Stimulated activated naive CD8-positive, alpha-beta T cell treated with anti-CD3 and anti-CD28 coated beads, Interleukin-15, amount 100 ng/mL, for 72 hours (primary cell): Measurements from ENCODE around the gene BACH2.
"Not testable (repeated sequence)": the region's sequence is repeated elsewhere in the genome, so short reads cannot be mapped to it uniquely, and the experiment has no call there.

Experiments used
- ATAC-seq: fragments of 150-1000 bp; cut with Tn5 transposase; 2 replicates; pipeline ENCODE4 v1.10.0; 2021; ENCODE audit warnings: mild to moderate bottlenecking, moderate library complexity
- DNase-seq, 2 donors: peaks; one replicate each; pipeline ENCODE4 v3.0.0; 2021 to 2022
- H3K27ac Mint-ChIP-seq, 2 donors: one replicate each; pipeline ENCODE4 v1.8.0; 2022; ENCODE audit warnings: mild to moderate bottlenecking in 2 of 2, mixed read lengths in 2 of 2, moderate library complexity in 2 of 2
- H3K27me3 Mint-ChIP-seq: one replicate; pipeline ENCODE4 v1.8.0; 2022; ENCODE audit warnings: mixed read lengths
- H3K4me1 Mint-ChIP-seq: one replicate; pipeline ENCODE4 v1.8.0; 2022; ENCODE audit warnings: mild to moderate bottlenecking, mixed read lengths
- H3K4me3 Mint-ChIP-seq, 2 donors: one replicate each; pipeline ENCODE4 v1.8.0; 2022; ENCODE audit warnings: mild to moderate bottlenecking in 2 of 2, mixed read lengths in 2 of 2, moderate library complexity in 1 of 2
- H3K9me3 Mint-ChIP-seq, 2 donors: one replicate each; pipeline ENCODE4 v1.8.0; 2022; ENCODE audit warnings: mixed read lengths in 2 of 2

Gene BACH2

GRCh38 chr6:89984926-89985750 is 311.5 kb downstream of the BACH2 start:
- Mint-ChIP-seq H3K4me1 (peaks cover 81% of the 10 kb centered on the region), H3K4me3 (no peak overlapping the region), H3K9me3 (no peaks in the 10 kb centered on the region), H3K27me3 (no peaks in the 10 kb centered on the region), H3K27ac (peak overlapping the region; percentile 59 to 79)
- DNase-seq (no peak), ATAC-seq (peak; percentile 15)

- ATAC-seq (peak; percentile 51), DNase-seq (no peak)
- Mint-ChIP-seq H3K4me3 (no peak overlapping the region), H3K27ac (no peak overlapping the region), H3K9me3 (no peaks in the 10 kb centered on the region), H3K27me3 (no peaks in the 10 kb centered on the region), H3K4me1 (peaks cover 35% of the 10 kb centered on the region)
Observed at GRCh38 chr6:89980353-89980752, 316.3 kb downstream of the BACH2 start.

GRCh38 chr6:89979481-89980119 is 317.0 kb downstream of the BACH2 start:
- peaks cover 28% of the 10 kb centered on the region for H3K4me1 Mint-ChIP-seq
- no peaks in the 10 kb centered on the region for H3K9me3 Mint-ChIP-seq
- DNase-seq (no peak), ATAC-seq (peak; percentile 68)
- no peak overlapping the region for H3K27ac Mint-ChIP-seq
- no peaks in the 10 kb centered on the region for H3K27me3 Mint-ChIP-seq
- no peak overlapping the region for H3K4me3 Mint-ChIP-seq

GRCh38 chr6:89978749-89979145 is 317.9 kb downstream of the BACH2 start:
- no peak overlapping the region for H3K27ac Mint-ChIP-seq
- no peak overlapping the region for H3K4me3 Mint-ChIP-seq
- H3K27me3 Mint-ChIP-seq: no peaks in the 10 kb centered on the region
- peaks cover 21% of the 10 kb centered on the region for H3K4me1 Mint-ChIP-seq
- H3K9me3 Mint-ChIP-seq: no peaks in the 10 kb centered on the region
- ATAC-seq: no peak
- DNase-seq: no peak

- Mint-ChIP-seq H3K27me3 (no peaks in the 10 kb centered on the region), H3K27ac (no peak overlapping the region), H3K4me1 (peaks cover 20% of the 10 kb centered on the region), H3K4me3 (no peak overlapping the region), H3K9me3 (no peaks in the 10 kb centered on the region)
- no peak for DNase-seq
- no peak for ATAC-seq
Observed at GRCh38 chr6:89977808-89978748, 318.6 kb downstream of the BACH2 start.

- Mint-ChIP-seq H3K27ac (no peak overlapping the region), H3K4me3 (no peak overlapping the region), H3K4me1 (peaks cover 7% of the 10 kb centered on the region), H3K27me3 (no peaks in the 10 kb centered on the region), H3K9me3 (no peaks in the 10 kb centered on the region)
- DNase-seq (no peak), ATAC-seq (no peak)
Observed at GRCh38 chr6:89976694-89977020, 320.0 kb downstream of the BACH2 start.

- Mint-ChIP-seq H3K27ac (peak overlapping the region; percentile 13 to 26), H3K4me1 (peaks cover 2% of the 10 kb centered on the region), H3K4me3 (no peak overlapping the region), H3K27me3 (no peaks in the 10 kb centered on the region), H3K9me3 (no peaks in the 10 kb centered on the region)
- ATAC-seq (peak; percentile 52), DNase-seq (no peak)
Observed at GRCh38 chr6:89975991-89976693, 320.5 kb downstream of the BACH2 start.

- DNase-seq: no peak
- Mint-ChIP-seq H3K27ac (no peak overlapping the region), H3K9me3 (no peaks in the 10 kb centered on the region), H3K4me3 (no peak overlapping the region), H3K4me1 (no peaks in the 10 kb centered on the region), H3K27me3 (no peaks in the 10 kb centered on the region)
- no peak for ATAC-seq
Observed at GRCh38 chr6:89975366-89975765, 321.3 kb downstream of the BACH2 start.

- H3K27me3 Mint-ChIP-seq: no peaks in the 10 kb centered on the region
- H3K9me3 Mint-ChIP-seq: no peaks in the 10 kb centered on the region
- no peaks in the 10 kb centered on the region for H3K4me1 Mint-ChIP-seq
- no peak overlapping the region for H3K4me3 Mint-ChIP-seq
- DNase-seq (no peak), ATAC-seq (no peak)
- no peak overlapping the region for H3K27ac Mint-ChIP-seq
Observed at GRCh38 chr6:89974834-89975233, 321.8 kb downstream of the BACH2 start.

- ATAC-seq (no peak), DNase-seq (no peak)
- no peaks in the 10 kb centered on the region for H3K4me1 Mint-ChIP-seq
- H3K4me3 Mint-ChIP-seq: peak overlapping the region; percentile 36 to 47
- no peaks in the 10 kb centered on the region for H3K27me3 Mint-ChIP-seq
- H3K27ac Mint-ChIP-seq: peak overlapping the region; percentile 7 to 85
- no peaks in the 10 kb centered on the region for H3K9me3 Mint-ChIP-seq
Observed at GRCh38 chr6:89972025-89972381, 324.6 kb downstream of the BACH2 start.

GRCh38 chr6:89971338-89972024 is 325.2 kb downstream of the BACH2 start:
- not testable (repeated sequence) for H3K27me3 Mint-ChIP-seq, H3K9me3 Mint-ChIP-seq, ATAC-seq, H3K4me1 Mint-ChIP-seq, DNase-seq
- Mint-ChIP-seq H3K27ac (peak overlapping the region; percentile 49 to 85), H3K4me3 (peak overlapping the region; percentile 36 to 47)

- H3K4me3 Mint-ChIP-seq: no peak overlapping the region
- no peak for DNase-seq
- no peaks in the 10 kb centered on the region for H3K9me3 Mint-ChIP-seq
- peak overlapping the region in 1 of 2 donors; percentile 49 for H3K27ac Mint-ChIP-seq
- no peaks in the 10 kb centered on the region for H3K27me3 Mint-ChIP-seq
- H3K4me1 Mint-ChIP-seq: no peaks in the 10 kb centered on the region
- no peak for ATAC-seq
Observed at GRCh38 chr6:89970609-89971337, 325.9 kb downstream of the BACH2 start.

- ATAC-seq: no peak
Observed at GRCh38 chr6:89970072-89970471, 326.6 kb downstream of the BACH2 start.

GRCh38 chr6:89966913-89967312 is 329.7 kb downstream of the BACH2 start:
- Mint-ChIP-seq H3K9me3 (no peaks in the 10 kb centered on the region), H3K4me1 (no peaks in the 10 kb centered on the region), H3K27me3 (no peaks in the 10 kb centered on the region), H3K27ac (peak overlapping the region; percentile 76 to 83), H3K4me3 (peak overlapping the region; percentile 17 to 19)
- DNase-seq (no peak), ATAC-seq (peak; percentile 35)

More at GRCh38 chr6:89970072-89970471, 326.6 kb downstream of the BACH2 start:
- no peak for DNase-seq
- no peaks in the 10 kb centered on the region for H3K4me1 Mint-ChIP-seq
- no peaks in the 10 kb centered on the region for H3K9me3 Mint-ChIP-seq
- H3K4me3 Mint-ChIP-seq: no peak overlapping the region
- no peak overlapping the region for H3K27ac Mint-ChIP-seq
- no peaks in the 10 kb centered on the region for H3K27me3 Mint-ChIP-seq
